Panc1 (cell line): ENCODE measurements around the gene ZNF396.

ENCODE experiments used
- CTCF ChIP-seq: fragments of 450-650 bp; IDR thresholded peaks from 2 replicates; pipeline ENCODE4 v1.5.1; 2017; ENCODE audit warnings: mild to moderate bottlenecking
- POLR2AphosphoS5 ChIP-seq: IDR thresholded peaks from 2 replicates; pipeline ENCODE4 v1.6.1; 2012; ENCODE audit warnings: mild to moderate bottlenecking, low read depth, low read length, moderate library complexity
- SIN3A ChIP-seq: IDR thresholded peaks from 2 replicates; pipeline ENCODE4 v1.6.1; 2012; ENCODE audit warnings: low read depth, mild to moderate bottlenecking, low read length, moderate library complexity, borderline replicate concordance; ENCODE audit not compliant: insufficient read depth
- TF ChIP-seq, protein P1 (sequence below), 2 experiments: IDR thresholded peaks; 2 replicates each; pipeline ENCODE4 v1.6.1; 2011 to 2012; ENCODE audit warnings: low read depth in 2 of 2, control low read depth in 1 of 2, low read length in 1 of 2, mild to moderate bottlenecking in 1 of 2, moderate library complexity in 1 of 2; ENCODE audit not compliant: insufficient read depth in 1 of 2

- TF ChIP-seq, protein P1, sequence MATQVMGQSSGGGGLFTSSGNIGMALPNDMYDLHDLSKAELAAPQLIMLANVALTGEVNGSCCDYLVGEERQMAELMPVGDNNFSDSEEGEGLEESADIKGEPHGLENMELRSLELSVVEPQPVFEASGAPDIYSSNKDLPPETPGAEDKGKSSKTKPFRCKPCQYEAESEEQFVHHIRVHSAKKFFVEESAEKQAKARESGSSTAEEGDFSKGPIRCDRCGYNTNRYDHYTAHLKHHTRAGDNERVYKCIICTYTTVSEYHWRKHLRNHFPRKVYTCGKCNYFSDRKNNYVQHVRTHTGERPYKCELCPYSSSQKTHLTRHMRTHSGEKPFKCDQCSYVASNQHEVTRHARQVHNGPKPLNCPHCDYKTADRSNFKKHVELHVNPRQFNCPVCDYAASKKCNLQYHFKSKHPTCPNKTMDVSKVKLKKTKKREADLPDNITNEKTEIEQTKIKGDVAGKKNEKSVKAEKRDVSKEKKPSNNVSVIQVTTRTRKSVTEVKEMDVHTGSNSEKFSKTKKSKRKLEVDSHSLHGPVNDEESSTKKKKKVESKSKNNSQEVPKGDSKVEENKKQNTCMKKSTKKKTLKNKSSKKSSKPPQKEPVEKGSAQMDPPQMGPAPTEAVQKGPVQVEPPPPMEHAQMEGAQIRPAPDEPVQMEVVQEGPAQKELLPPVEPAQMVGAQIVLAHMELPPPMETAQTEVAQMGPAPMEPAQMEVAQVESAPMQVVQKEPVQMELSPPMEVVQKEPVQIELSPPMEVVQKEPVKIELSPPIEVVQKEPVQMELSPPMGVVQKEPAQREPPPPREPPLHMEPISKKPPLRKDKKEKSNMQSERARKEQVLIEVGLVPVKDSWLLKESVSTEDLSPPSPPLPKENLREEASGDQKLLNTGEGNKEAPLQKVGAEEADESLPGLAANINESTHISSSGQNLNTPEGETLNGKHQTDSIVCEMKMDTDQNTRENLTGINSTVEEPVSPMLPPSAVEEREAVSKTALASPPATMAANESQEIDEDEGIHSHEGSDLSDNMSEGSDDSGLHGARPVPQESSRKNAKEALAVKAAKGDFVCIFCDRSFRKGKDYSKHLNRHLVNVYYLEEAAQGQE (IDR thresholded peaks at IDR 0.05; ENCODE audit: insufficient read depth in 1 of 2, low read depth in 2 of 2, low read length in 1 of 2): no peak
- TF ChIP-seq CTCF (no peak), SIN3A (no peak), POLR2AphosphoS5 (no peak)
Measured at GRCh38 chr18:35392375-35392774, 15.2 kb upstream of the ZNF396 start.
